Activated CD4-positive, alpha-beta T cell treated with anti-CD3 and anti-CD28 coated beads, Interleukin-2, amount 10 ng/mL, durations not matched to agents 7 days and 5 days (primary cell): Measurements from ENCODE around the gene EXD2. TPM values are rescaled to one million over a fixed set of nuclear protein-coding genes. Genes with fewer than 3 reads are reported as not detected.

Source experiments
- CTCF ChIA-PET: fragments of 350-600 bp; sonication (Branson Sonifier 250); formaldehyde crosslinking; loops from one replicate; lab custom pipeline; 2021; ENCODE audit warnings: antibody characterized with exemption; lab: Charles Lee
- POLR2A ChIA-PET: fragments of 350-600 bp; sonication (Branson Sonifier 250); formaldehyde crosslinking; loops from one replicate; lab custom pipeline; 2021; ENCODE audit warnings: antibody characterized with exemption; lab: Charles Lee
- DNase-seq: peaks from one replicate; pipeline ENCODE4 v3.0.0-alpha.2; 2020
- H3K27ac Mint-ChIP-seq: one replicate; pipeline ENCODE4 v1.8.0; 2021; ENCODE audit warnings: mild to moderate bottlenecking, moderate library complexity, mixed read lengths
- H3K27me3 Mint-ChIP-seq: one replicate; pipeline ENCODE4 v1.8.0; 2021; ENCODE audit warnings: mixed read lengths
- H3K36me3 Mint-ChIP-seq: one replicate; pipeline ENCODE4 v1.8.0; 2021; ENCODE audit warnings: low read depth, mixed read lengths
- H3K4me1 Mint-ChIP-seq: one replicate; pipeline ENCODE4 v1.8.0; 2021; ENCODE audit warnings: mixed read lengths
- H3K4me3 Mint-ChIP-seq: one replicate; pipeline ENCODE4 v1.8.0; 2021; ENCODE audit warnings: mild to moderate bottlenecking, moderate library complexity, mixed read lengths
- H3K9me3 Mint-ChIP-seq: one replicate; pipeline ENCODE4 v1.8.0; 2021; ENCODE audit warnings: mixed read lengths
- total RNA-seq, 2 experiments: library from RNA; stranded (reverse); gene quantifications; one replicate each; pipeline ENCODE4 v1.2.3, GENCODE V29; 2021

Gene EXD2
- total RNA-seq, 2 experiments from 2014 or later: 5.2 to 5.8 TPM

DNA sequence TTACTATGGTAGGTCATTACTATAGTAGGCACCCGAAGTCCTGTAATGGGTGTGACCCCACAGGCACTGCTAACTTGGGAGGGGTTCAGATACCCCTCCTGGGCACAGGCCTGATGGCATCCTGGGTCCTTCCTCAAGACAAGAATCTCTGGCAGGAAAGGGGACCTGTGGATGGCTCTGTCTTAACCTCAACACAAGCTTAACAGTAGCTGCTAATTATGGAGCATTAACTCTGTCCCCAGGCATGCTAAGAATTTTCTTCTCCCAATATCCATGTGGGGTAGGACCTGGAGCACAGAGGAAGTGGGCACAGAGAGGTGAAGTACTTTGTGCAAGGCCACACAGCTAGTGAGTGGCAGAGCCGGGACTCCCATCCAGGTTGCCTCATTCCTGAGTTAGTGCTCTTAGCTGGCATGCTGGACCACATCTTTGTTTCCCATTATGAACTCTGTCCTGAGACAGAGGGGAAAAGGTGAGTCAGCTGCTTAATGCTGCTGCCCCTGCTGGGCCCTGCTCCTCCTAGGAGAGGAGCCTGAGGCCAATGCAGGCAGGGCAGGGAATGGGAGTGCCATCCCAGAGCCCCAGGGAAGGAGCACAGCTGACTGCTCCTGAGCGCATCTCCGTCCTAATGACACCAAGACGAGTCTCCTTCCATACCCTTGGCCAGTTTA lies 100.7 kb downstream of the EXD2 start:
- no peak overlapping the region for H3K27ac Mint-ChIP-seq
- POLR2A ChIA-PET: no interaction called here
- H3K27me3 Mint-ChIP-seq: peaks cover under 1% of the 10 kb centered on the region
- CTCF ChIA-PET: interaction anchor here (0.6 kb wide), 1 partner anchor 410 kb away, joined by 3 read pairs; no protein-coding TSS in a partner anchor
- no peak overlapping the region for H3K4me3 Mint-ChIP-seq
- no peaks in the 10 kb centered on the region for H3K9me3 Mint-ChIP-seq
- DNase-seq: no peak
- no peaks in the 10 kb centered on the region for H3K4me1 Mint-ChIP-seq
- H3K36me3 Mint-ChIP-seq: no peaks in the 10 kb centered on the region

Other genes with a start within 250 kb of the EXD2 start
- gene ACTN1, start 212.2 kb upstream of the EXD2 start, total RNA-seq: 10 to 100 TPM; 31.9 to 35.1 TPM
- 10 to 100 TPM; 44.6 to 48.9 TPM for gene DCAF5, start 38.4 kb upstream of the EXD2 start, total RNA-seq
- not detected for gene GALNT16, start 68.7 kb downstream of the EXD2 start, total RNA-seq
- 100 to 1,000 TPM; 278 to 334 TPM for gene ERH, start 206.8 kb downstream of the EXD2 start, total RNA-seq
- 10 to 100 TPM; 43.7 to 50.4 TPM for gene SLC39A9, start 207.2 kb downstream of the EXD2 start, total RNA-seq